ENCODE results near the gene TFAP2E. TPM values are rescaled to one million over a fixed set of nuclear protein-coding genes. Genes with fewer than 3 reads are reported as not detected.

The TFAP2E gene
- total RNA-seq, 1 experiment from 2014 or later, result 0.26 TPM

DNA sequence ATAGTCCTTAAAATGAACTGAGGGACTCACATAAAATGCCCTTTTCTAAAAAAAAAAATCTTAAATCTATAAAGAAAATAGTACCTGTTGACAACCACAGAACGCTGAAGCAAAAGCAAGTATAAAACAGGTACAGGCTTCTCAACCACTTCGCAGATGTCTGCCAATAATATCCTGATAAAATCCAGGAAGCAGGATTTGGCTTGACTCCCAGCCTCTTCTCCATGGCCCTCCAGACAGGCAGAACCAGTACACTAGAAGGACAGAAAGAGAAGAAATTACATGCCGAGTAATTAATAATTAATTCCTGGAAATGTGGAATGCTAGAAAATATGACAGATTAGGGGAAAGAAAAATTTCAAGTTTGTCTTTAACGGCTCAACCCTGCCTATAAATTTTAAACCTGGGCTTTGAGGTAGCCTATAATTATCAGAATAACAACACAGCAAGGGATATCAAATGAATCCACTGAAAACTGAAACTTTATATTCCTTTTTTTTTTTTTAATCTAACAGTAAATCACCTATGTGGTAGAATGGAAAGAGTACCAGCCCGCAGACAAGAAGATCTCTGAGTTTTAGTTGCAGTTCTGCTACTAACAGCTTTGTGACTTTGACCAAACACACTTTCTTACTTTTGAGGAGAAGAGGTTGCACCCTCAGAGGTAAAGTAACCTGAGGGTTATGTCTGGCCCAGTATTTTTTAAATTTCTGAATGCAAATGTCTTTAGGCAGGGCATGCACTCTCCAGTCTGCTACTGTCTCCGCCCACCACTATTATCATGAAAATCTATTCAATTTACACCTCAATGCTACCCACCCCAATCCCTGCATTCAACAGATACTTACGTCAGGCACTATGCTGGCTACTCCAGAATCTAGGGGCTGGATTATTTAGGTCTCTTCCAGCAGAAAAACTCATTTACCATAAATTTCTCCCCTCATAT, 18.6 kb upstream of the TFAP2E start:
- no peaks in the 10 kb centered on the region for H3K27me3 ChIP-seq
- no peak overlapping the region for H3K4me3 ChIP-seq
- peaks cover 38% of the 10 kb centered on the region for H3K36me3 ChIP-seq
- no peaks in the 10 kb centered on the region for H3K9me3 ChIP-seq
- no peak for DNase-seq

DNA sequence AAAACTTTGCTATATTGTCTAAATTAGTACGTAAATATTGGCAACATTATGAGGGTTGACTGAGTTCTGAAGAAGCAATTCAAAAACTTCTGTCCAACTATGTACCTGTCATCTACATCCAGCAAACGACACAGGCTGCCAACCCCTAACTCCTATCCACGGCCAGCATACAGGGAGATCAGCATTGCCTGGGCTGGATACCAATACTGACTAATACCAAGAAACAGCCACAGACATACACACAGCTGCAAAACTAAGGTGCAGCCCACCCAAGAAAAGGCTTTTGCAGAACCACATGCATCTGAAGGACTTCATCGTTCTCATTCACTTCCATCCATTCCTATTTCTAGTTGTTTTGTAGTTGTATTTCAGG, 17.9 kb upstream of the TFAP2E start:
- no peak for DNase-seq
- Histone ChIP-seq H3K9me3 (no peaks in the 10 kb centered on the region), H3K4me3 (no peak overlapping the region), H3K27me3 (no peaks in the 10 kb centered on the region), H3K36me3 (peaks cover 32% of the 10 kb centered on the region)

DNA sequence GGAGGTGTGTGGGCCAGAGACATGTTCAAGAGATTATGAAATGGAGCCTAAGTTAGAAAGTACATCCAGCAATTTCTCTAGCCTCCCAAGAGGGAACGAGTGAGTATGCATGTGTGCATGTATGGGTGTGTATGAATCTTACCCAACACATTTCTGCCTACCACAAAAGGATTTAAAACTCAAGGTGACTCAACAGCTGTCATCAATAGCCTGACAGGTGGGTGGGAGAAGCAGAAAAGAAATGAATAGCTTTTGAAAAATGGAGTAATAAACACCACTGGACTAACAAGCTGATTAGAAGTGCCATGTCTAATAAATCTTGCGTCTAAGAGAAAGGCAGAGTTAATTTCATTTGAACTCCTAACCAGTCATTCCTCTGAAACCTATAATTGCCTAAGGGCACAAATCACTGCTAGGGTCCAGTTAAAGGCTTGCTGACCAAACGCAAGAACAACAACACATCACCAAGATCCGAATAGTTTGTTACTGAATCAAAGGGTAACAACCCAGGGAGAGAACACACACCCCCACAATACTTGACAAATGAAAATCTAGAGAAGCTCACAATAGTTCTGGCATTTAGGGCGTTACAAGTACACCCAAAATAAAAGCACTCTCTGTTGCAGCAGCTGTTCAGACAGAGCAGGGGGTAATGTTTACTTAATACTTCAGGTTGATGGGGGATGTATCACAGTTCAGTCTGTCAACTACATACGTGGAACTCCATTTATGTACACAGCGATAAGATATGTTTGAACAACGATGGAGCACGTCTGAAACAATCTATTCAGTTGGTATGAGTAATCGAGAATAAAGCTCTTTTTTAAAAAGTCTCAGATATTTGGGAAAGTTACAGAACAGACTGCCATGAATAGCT, 17.3 kb upstream of the TFAP2E start:
- Histone ChIP-seq H3K4me3 (peak overlapping the region; percentile 99), H3K27me3 (no peaks in the 10 kb centered on the region), H3K9me3 (no peaks in the 10 kb centered on the region), H3K36me3 (peaks cover 33% of the 10 kb centered on the region)
- DNase-seq, result no peak

DNA sequence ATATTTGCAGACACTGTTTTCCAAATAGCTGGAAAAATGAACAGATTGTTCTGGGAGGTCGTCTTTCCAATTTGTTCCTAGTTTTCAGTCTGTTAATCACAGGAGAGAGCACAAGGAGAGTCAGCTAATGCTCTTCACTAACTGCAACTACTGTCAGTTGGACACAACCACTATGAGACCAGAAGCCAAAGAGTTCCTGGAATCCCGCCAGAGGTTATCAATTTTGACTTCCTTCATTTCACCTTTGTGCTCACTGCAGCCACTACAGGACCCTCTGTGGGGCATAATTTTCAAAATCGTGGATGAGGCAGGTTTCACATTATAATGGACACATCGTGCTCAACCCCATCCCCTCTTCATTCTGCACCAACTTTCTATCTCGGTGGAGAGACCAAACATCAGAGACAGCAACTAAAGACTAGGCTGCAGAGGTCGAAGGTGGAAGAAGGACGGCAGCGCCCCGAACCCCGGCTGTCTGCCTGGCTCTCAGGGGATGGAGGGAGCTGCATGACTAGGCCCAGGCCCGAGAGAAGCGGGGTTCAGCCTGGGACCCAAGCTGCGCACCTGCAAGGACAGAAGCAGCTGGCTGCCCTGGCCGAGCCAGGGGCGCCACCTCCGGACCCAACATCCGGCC, 16.5 kb upstream of the TFAP2E start:
- H3K4me3 ChIP-seq, result peak overlapping the region; percentile 99
- no peak for DNase-seq
- no peaks in the 10 kb centered on the region for H3K27me3 ChIP-seq
- no peaks in the 10 kb centered on the region for H3K9me3 ChIP-seq
- H3K36me3 ChIP-seq, result peaks cover 33% of the 10 kb centered on the region

DNA sequence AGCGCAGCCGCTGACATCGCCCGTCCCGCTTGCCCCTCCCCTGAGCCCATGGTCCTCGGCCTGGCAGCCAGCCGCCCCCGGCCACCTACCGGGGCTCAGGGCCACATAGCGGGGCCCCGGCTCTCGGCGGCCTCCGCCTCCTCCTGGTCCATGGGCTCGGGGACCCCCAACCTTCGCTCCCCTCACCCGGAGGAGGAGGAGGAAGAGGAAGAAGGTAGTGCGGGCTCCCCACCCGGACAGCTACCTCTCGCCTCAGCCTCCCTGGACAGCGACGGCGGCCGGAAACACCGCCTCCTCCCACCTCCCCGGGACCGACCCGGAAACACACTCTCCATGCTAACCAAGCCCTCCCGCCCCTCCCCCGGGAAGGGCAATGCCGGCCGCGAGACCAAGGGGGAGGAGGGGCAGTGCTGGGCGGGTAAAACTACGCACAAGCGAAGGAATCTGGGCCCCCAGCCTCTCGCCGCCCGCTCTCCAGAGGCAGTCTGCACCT, 15.9 kb upstream of the TFAP2E start, which contains the start of gene KIAA0319L:
KIAA0319L (minus strand) TSS at position 286 of the 493 bp plus-strand sequence. CDS start 2,912 bp downstream, outside the sequence.
- DNase-seq, result peak; percentile 77
- peak within 1 kb of the TSS; percentile 99 for H3K4me3 ChIP-seq
- no peaks in the 10 kb centered on the region for H3K9me3 ChIP-seq
- H3K27me3 ChIP-seq, result no peaks in the 10 kb centered on the region
- peaks cover 33% of the 10 kb centered on the region for H3K36me3 ChIP-seq

DNA sequence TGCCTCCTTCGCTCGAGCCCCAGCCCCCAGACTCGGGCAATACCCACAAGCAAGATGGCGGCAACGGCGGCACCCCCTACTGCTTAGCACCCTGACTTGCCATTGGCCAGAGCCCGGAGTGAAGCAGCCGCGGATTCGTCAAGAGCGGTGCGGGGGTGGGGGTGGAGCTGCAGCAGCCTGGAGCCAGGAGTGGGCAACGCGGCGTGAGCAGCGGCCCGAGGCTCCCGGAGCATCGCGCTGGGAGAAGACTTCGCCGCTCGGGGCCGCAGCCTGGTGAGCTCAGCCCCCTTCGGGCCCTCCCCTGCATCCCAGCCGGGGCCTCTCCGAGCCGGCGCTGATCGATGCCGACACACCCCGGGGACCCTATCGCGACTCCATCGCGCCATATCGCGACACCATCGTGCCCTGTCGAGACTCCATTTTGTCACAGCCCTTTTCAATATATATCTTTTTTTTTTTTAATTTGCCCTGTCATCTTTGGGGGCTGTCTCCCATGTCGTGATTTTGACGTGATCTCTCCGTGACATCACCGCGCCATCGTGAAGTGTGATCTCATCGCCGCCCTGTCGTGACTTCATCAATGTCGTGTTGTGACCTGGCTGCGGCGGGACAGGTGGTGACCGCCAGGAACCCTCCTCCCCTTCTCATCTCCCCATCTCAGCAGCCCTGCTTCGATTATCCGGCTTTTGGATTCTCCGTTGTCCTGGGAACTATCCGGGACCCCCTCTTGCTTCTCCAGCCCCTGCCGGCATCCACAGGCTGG, 15.3 kb upstream of the TFAP2E start, which contains the start of gene NCDN:
NCDN (plus strand) TSS at position 189 of the 763 bp plus-strand sequence; CDS start at position 581, 392 bp downstream.
- Histone ChIP-seq H3K36me3 (peaks cover 33% of the 10 kb centered on the region), H3K27me3 (no peaks in the 10 kb centered on the region), H3K9me3 (no peaks in the 10 kb centered on the region), H3K4me3 (peak within 1 kb of the TSS; percentile 99)
- peak; percentile 99 for DNase-seq

DNA sequence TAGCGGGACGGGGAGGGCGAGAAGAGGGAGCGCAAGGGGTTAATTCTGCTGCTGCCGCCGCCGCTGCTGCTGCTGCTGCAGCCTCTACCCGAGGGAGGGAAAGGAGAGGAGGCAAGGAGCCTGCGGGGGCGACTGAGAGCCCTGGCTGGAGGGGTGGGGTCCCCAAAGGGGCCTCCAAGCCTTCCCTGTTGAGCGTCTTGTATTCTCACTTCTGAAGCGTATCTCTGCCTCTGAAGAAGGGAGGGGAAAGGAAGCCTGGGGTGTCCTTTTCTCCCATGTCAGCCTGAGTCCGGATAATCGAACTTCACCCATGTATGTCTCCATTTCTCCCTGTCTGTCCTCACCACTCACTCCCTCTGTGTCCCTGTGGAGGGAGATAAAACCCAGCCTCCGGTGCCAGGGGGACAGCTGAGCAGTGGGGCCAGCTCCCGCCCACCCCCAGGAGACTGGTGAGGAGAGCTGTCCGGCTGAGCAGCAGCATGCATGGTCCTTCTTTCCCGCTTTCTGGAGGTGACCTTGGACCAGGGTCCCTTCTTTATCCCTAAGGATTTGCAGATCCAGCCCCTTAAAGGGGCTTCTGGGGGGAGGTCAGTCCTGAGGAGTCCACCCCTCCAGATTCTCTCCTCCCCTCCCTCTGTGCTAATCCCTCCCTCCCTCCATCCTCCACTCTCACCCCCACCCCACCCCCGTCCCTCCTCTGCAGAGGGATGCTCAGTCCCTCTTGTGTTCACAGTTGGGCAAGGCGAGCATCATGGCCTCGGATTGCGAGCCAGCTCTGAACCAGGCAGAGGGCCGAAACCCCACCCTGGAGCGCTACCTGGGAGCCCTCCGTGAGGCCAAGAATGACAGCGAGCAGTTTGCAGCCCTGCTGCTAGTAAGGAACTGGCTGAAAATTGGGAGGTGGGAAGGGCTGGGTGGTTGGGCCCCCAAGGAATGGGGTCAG, 14.5 kb upstream of the TFAP2E start:
- no peak for DNase-seq
- peak overlapping the region; percentile 99 for H3K4me3 ChIP-seq
- H3K9me3 ChIP-seq, result no peaks in the 10 kb centered on the region
- no peaks in the 10 kb centered on the region for H3K27me3 ChIP-seq
- H3K36me3 ChIP-seq, result peaks cover 36% of the 10 kb centered on the region

DNA sequence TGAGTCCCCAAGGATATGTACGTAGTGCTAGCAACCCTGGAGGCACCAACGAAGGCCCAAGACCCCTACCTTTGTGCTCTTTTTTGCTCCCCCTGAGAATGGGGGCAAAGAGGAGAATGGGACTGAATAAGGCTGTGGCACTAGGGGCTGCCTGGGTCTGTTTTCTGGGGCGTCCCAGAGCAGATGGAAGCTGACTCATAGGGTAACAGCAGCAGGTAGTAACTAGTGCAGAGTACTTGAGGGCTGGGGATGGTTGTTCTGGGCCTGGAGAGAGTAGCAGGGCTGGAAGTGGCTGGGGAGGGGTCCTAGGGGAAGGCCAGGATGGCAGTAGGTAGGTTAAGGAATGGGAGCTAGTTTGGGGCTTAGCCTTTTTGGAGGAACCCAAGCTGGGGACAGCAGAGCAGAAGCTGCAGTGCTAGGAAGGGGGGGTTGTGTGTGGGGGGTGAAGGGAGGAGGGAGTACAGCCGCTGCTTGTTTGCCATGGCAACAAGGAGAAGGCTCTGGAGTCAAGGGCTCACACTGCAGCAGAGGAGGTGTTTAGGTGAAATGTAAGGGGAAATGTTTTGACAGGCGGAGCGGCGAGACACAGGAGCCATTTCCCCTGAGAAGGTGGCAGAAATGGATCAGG, 13.7 kb upstream of the TFAP2E start:
- no peak overlapping the region for H3K4me3 ChIP-seq
- no peak for DNase-seq
- H3K27me3 ChIP-seq, result no peaks in the 10 kb centered on the region
- H3K9me3 ChIP-seq, result no peaks in the 10 kb centered on the region
- peaks cover 42% of the 10 kb centered on the region for H3K36me3 ChIP-seq

DNA sequence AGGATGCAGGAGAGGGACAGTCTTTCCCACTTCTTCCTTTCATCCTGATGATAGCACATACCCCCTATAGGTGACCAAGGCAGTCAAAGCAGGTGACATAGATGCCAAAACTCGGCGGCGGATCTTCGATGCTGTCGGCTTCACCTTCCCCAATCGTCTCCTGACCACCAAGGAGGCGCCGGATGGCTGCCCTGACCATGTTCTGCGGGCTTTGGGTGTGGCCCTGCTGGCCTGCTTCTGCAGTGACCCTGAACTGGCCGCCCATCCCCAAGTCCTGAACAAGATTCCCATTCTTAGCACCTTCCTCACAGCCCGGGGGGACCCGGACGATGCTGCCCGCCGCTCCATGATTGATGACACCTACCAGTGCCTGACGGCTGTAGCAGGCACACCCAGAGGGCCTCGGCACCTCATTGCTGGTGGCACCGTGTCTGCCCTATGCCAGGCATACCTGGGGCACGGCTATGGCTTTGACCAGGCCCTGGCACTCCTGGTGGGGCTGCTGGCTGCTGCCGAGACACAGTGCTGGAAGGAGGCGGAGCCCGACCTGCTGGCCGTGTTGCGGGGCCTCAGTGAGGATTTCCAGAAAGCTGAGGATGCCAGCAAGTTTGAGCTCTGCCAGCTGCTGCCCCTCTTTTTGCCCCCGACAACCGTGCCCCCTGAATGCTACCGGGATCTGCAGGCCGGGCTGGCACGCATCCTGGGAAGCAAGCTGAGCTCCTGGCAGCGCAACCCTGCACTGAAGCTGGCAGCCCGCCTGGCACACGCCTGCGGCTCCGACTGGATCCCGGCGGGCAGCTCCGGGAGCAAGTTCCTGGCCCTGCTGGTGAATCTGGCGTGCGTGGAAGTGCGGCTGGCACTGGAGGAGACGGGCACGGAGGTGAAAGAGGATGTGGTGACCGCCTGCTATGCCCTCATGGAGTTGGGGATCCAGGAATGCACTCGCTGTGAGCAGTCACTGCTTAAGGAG, 12.6 kb upstream of the TFAP2E start:
- Histone ChIP-seq H3K27me3 (no peaks in the 10 kb centered on the region), H3K9me3 (no peaks in the 10 kb centered on the region), H3K4me3 (peak overlapping the region; percentile 26; the same call in 1 of the 2 replicates), H3K36me3 (peaks cover 48% of the 10 kb centered on the region)
- peak; percentile 87 for DNase-seq

DNA sequence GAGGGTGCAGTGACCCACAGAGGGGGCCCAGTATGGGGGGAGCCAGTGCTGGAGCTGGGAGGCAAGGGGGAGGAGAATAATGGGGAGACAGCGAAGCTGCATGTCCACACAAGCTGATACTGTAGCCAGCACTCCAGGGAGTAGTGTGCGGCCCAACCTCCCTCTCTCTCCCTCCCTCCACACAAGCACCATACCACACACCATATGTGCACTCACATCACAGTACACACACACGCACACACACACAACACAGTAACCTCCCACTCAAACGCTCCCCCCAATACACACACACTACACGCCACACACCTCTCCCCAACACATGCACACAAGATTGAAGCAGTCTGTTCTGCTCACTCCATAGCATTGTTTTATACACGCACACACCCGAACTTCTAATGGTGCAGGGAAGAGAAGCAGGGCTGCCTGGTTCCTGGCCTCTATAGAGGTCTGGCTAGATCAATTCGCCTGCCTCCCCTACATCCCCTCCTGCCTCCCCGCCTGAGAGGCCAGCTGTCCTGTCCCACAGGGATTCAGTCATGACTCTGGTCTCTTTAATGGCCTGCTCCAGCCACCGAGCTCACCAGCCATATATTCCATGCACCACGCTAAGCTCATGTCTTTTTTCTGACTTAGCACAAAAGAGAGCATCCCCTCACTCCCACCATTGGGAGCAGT, 11.7 kb upstream of the TFAP2E start:
- Histone ChIP-seq H3K36me3 (peaks cover 48% of the 10 kb centered on the region), H3K4me3 (peak overlapping the region; percentile 26; the same call in 1 of the 2 replicates), H3K27me3 (no peaks in the 10 kb centered on the region), H3K9me3 (no peaks in the 10 kb centered on the region)
- no peak for DNase-seq

DNA sequence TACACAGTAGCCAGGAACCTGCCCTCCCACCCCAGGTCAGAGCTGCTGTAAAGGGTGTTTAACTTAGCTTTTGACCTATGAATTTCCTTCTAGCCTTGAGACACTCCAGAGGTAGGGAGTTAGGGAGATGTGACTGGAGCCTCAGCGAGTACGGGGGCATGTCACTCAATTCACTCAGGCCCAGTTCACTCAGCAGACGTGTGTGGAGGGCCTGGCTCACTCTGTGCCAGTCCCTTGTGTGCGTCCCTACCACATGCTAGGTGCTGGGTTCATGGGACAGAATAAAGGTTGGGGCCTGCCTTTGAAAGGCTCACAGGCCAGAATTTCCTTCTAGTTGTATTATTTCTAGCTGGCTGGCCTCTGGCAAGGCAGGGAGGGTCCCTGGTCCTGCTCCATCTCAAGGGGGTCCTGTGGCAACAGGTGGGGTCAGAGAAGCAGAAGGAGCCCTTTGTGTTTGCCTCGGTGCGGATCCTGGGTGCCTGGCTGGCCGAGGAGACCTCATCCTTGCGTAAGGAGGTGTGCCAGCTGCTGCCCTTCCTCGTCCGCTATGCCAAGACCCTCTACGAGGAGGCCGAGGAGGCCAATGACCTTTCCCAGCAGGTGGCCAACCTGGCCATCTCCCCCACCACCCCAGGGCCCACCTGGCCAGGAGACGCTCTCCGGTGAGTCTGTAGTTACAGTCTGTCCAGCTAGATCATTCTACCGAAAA, 11.0 kb upstream of the TFAP2E start:
- Histone ChIP-seq H3K27me3 (no peaks in the 10 kb centered on the region), H3K36me3 (peaks cover 50% of the 10 kb centered on the region), H3K9me3 (no peaks in the 10 kb centered on the region), H3K4me3 (no peak overlapping the region)
- DNase-seq, result no peak

DNA sequence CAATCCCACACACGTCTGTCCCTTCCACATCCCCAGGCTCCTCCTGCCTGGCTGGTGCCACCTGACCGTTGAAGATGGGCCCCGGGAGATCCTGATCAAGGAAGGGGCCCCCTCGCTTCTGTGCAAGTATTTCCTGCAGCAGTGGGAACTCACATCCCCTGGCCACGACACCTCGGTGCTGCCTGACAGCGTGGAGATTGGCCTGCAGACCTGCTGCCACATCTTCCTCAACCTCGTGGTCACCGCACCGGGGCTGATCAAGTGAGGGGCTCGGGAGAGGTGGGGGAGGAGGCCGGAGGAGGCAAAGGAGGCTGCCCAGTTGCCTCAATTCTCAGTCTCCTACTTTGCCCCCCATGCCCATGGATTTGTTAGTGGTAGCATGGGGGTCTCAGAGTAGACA, 9.9 kb upstream of the TFAP2E start:
- Histone ChIP-seq H3K9me3 (no peaks in the 10 kb centered on the region), H3K36me3 (peaks cover 50% of the 10 kb centered on the region), H3K4me3 (no peak overlapping the region), H3K27me3 (no peaks in the 10 kb centered on the region)
- no peak for DNase-seq

Data from MG63 (cell line).